ENCODE data around the gene PGA4. TPM values are rescaled to one million over a fixed set of nuclear protein-coding genes. Genes with fewer than 3 reads are reported as not detected.
"Not testable (repeated sequence)": the region's sequence is repeated elsewhere in the genome, so short reads cannot be mapped to it uniquely, and the experiment has no call there.

Gene PGA4
- total and polyA plus RNA-seq, 7 experiments from 2014 or later = 1.9 TPM; not detected in 6

DNA sequence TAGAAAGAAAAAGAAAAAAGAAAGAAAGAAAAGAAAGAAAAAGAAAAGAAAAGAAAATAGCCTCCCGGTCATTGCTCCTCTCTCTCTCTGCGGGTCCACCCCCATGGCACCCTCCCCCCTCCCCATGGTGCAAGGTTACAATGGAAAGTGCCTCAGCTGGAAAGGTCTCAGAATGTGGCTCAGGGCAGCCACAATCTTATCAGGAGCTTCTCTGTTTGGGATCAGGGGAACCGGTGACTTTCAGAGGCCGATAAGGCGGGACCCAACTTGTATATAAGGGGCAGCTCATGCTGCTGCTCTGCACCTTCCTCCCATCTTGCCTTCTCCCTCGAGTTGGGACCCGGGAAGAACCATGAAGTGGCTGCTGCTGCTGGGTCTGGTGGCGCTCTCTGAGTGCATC is 18.7 kb downstream of the PGA4 start, which contains the start of gene PGA5:
PGA5 (plus strand) TSS at position 301 of the 400 bp plus-strand sequence; CDS start at position 353, 52 bp downstream.
- H3K27ac ChIP-seq (ENCODE audit: low read depth, low read length); ATAC-seq; H3K4me1 Mint-ChIP-seq; H3K4me3 Mint-ChIP-seq; H3K4me1 ChIP-seq (ENCODE audit: control insufficient read depth in 2 of 2, insufficient read depth in 2 of 2, low read length in 2 of 2); H3K4me3 ChIP-seq (ENCODE audit: low read length); H3K27ac Mint-ChIP-seq; intact Hi-C loops (cut with micrococcal nuclease); H3K27me3 ChIP-seq (ENCODE audit: control insufficient read depth in 2 of 2, insufficient read depth in 2 of 2, low read length in 2 of 2); H3K9me3 Mint-ChIP-seq; H3K9me3 ChIP-seq (ENCODE audit: control insufficient read depth in 2 of 3, low read length in 3 of 3); H3K27me3 Mint-ChIP-seq; DNase-seq; H3K36me3 Mint-ChIP-seq; POLR2A ChIA-PET; CTCF ChIA-PET; H3K36me3 ChIP-seq (ENCODE audit: control insufficient read depth in 2 of 3, insufficient read depth in 3 of 3, low read length in 3 of 3): not testable (repeated sequence)

DNA sequence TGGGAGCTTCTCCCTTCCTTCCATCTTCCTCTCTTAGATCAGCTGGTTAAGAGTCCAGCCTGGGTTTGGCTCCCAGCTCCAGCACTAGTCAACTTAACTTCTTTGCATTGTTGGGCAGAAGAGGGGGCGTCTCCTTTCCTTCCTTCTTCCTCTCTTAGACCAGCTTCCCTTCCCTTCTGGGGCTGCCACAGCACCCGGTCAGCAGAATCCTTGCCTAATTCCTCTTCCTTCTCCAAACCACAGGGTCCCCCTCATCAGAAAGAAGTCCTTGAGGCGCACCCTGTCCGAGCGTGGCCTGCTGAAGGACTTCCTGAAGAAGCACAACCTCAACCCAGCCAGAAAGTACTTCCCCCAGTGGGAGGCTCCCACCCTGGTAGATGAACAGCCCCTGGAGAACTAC is 19.4 kb downstream of the PGA4 start:
- H3K4me3 ChIP-seq (ENCODE audit: low read length); H3K27me3 ChIP-seq (ENCODE audit: control insufficient read depth in 2 of 2, insufficient read depth in 2 of 2, low read length in 2 of 2); DNase-seq; POLR2A ChIA-PET; H3K9me3 ChIP-seq (ENCODE audit: control insufficient read depth in 2 of 3, low read length in 3 of 3); H3K4me3 Mint-ChIP-seq; H3K27ac Mint-ChIP-seq; H3K9me3 Mint-ChIP-seq; CTCF ChIA-PET; H3K27ac ChIP-seq (ENCODE audit: low read depth, low read length); H3K36me3 Mint-ChIP-seq; H3K4me1 ChIP-seq (ENCODE audit: control insufficient read depth in 2 of 2, insufficient read depth in 2 of 2, low read length in 2 of 2); intact Hi-C loops (cut with micrococcal nuclease); H3K4me1 Mint-ChIP-seq; H3K27me3 Mint-ChIP-seq; H3K36me3 ChIP-seq (ENCODE audit: control insufficient read depth in 2 of 3, insufficient read depth in 3 of 3, low read length in 3 of 3): not testable (repeated sequence)
- ATAC-seq = peak; percentile 57

DNA sequence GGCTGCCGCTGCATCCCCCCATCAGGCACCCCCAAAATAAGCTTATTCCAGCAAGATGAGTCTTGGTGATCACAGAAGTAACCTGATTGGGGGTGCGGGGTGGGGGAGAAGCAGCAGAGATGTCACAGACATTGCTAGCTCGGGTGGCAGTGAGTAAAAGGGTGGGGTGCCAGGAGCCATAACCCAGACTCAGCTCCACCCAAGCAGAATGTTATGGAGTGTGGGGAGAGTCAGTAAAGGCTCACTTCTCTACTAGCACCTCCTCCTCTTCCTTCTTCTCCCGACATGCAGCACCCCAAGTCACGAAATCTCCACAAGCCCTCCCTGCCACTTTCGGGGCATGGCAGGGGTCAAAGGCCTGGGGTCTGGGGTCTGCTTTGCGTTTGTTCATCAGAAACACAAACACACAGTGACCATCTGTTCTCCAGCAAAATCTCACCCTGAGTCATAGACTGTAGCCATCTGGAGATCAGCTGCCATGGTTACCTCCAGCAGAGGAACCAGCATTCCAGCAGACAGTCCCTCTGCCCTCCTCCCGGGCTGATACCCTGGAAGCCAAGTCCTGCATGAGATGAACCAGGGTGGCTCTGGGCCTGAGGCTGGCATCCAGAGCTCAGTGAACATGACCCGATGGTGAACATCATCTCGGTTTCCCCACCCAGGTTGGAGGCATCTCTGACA is 23.3 kb downstream of the PGA4 start:
- H3K27me3 ChIP-seq (ENCODE audit: control insufficient read depth in 2 of 2, insufficient read depth in 2 of 2, low read length in 2 of 2); H3K4me3 ChIP-seq (ENCODE audit: low read length); H3K27me3 Mint-ChIP-seq; H3K9me3 Mint-ChIP-seq; H3K36me3 Mint-ChIP-seq; H3K36me3 ChIP-seq (ENCODE audit: control insufficient read depth in 2 of 3, insufficient read depth in 3 of 3, low read length in 3 of 3); H3K4me3 Mint-ChIP-seq; CTCF ChIA-PET; DNase-seq; H3K27ac ChIP-seq (ENCODE audit: low read depth, low read length); H3K4me1 ChIP-seq (ENCODE audit: control insufficient read depth in 2 of 2, insufficient read depth in 2 of 2, low read length in 2 of 2); ATAC-seq; H3K4me1 Mint-ChIP-seq; H3K9me3 ChIP-seq (ENCODE audit: control insufficient read depth in 2 of 3, low read length in 3 of 3); POLR2A ChIA-PET; intact Hi-C loops (cut with micrococcal nuclease); H3K27ac Mint-ChIP-seq: not testable (repeated sequence)

DNA sequence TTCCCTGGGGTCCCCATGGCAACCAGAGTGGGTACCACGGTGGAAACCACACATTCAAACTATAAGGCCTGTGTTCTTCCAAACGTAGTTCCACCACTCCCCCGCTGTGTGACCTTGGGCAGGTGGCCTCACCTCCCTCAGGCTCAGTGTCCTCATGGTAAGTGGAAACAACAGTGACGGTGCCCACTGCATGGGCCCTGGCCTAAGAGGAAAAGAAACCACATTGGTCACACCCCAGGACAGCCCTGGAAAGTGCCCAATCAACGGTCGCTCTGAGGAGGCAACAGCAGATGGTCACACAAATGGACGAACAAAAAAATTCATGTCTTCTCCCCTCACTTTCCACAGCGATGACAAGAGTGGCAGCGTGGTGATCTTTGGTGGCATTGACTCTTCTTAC is 25.9 kb downstream of the PGA4 start:
- H3K27ac ChIP-seq (ENCODE audit: low read depth, low read length); H3K27me3 ChIP-seq (ENCODE audit: control insufficient read depth in 2 of 2, insufficient read depth in 2 of 2, low read length in 2 of 2); DNase-seq; H3K27me3 Mint-ChIP-seq; H3K36me3 ChIP-seq (ENCODE audit: control insufficient read depth in 2 of 3, insufficient read depth in 3 of 3, low read length in 3 of 3); H3K4me1 Mint-ChIP-seq; H3K4me3 Mint-ChIP-seq; intact Hi-C loops (cut with micrococcal nuclease); POLR2A ChIA-PET; H3K4me1 ChIP-seq (ENCODE audit: control insufficient read depth in 2 of 2, insufficient read depth in 2 of 2, low read length in 2 of 2); ATAC-seq; CTCF ChIA-PET; H3K9me3 Mint-ChIP-seq; H3K9me3 ChIP-seq (ENCODE audit: control insufficient read depth in 2 of 3, low read length in 3 of 3); H3K4me3 ChIP-seq (ENCODE audit: low read length); H3K27ac Mint-ChIP-seq; H3K36me3 Mint-ChIP-seq: not testable (repeated sequence)

DNA sequence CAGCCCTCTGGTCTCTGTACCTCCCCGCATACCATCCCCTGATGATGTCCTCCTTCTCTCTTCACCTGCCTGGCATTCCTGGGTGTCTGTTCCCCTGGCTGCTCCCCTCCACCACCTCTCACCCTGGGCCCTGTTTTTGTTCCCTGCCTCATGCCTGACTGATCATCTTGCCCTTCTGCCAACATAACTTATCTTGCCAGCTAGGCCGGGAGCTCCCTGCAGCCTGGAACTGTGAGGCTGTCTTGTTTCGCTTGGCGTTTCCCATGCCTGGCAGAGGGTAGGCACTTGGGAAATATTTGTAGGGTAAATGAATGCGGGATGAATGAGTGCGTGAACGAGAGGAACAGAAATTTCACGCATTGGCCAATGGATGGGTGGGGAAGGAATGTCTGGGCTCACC is 27.1 kb downstream of the PGA4 start:
- POLR2A ChIA-PET; H3K9me3 Mint-ChIP-seq; ATAC-seq; H3K4me3 Mint-ChIP-seq; intact Hi-C loops (cut with micrococcal nuclease); H3K27me3 Mint-ChIP-seq; H3K4me3 ChIP-seq (ENCODE audit: low read length); H3K27ac ChIP-seq (ENCODE audit: low read depth, low read length); H3K9me3 ChIP-seq (ENCODE audit: control insufficient read depth in 2 of 3, low read length in 3 of 3); H3K27me3 ChIP-seq (ENCODE audit: control insufficient read depth in 2 of 2, insufficient read depth in 2 of 2, low read length in 2 of 2); H3K36me3 ChIP-seq (ENCODE audit: control insufficient read depth in 2 of 3, insufficient read depth in 3 of 3, low read length in 3 of 3); H3K4me1 Mint-ChIP-seq; DNase-seq; H3K4me1 ChIP-seq (ENCODE audit: control insufficient read depth in 2 of 2, insufficient read depth in 2 of 2, low read length in 2 of 2); H3K36me3 Mint-ChIP-seq; H3K27ac Mint-ChIP-seq: not testable (repeated sequence)
- CTCF ChIA-PET = interaction anchor here (0.6 kb wide), 1 partner anchor 115 kb away, joined by 3 read pairs; no protein-coding TSS in a partner anchor

DNA sequence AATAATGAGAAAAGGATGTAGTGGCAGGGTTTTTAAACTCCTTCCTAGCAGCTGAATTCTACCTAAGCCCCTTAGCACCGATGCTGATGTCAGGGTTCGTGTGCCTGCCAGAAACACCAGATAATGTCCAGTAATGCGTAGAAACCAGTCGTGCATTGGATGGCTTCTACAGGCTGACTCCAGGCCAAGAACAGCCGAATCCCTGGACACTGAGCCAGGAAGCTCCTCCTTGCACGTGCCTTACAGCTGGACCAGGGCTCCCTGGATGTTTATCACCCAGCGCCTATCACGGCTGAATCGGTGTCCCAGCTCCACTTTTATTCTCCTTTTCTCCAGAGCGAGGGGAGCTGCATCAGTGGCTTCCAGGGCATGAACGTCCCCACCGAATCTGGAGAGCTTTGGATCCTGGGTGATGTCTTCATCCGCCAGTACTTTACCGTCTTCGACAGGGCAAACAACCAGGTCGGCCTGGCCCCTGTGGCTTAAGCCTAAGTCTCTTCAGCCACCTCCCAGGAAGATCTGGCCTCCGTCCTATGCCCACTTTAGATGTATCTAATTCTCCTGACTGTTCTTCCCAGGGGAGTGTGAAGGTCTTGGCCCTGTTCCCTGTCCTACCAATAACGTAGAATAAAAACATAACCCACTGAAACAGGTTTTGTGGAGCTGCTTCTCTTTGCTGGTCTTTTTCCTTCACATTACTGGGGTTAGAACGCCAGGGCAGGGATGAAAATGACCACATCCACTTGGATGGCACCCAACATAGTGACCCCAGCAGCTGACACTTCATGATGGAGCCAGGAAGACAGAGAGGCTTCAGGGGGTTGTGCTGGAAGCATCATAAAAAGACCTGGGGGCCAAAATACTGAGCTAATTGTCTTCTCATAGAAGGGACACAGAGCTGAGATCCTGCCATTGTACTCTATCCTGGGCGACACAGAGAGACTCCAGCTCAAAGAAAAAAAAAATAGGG is 28.9 kb downstream of the PGA4 start:
- H3K36me3 Mint-ChIP-seq; H3K4me3 ChIP-seq (ENCODE audit: low read length); intact Hi-C loops (cut with micrococcal nuclease); H3K9me3 Mint-ChIP-seq; H3K4me3 Mint-ChIP-seq; H3K27me3 ChIP-seq (ENCODE audit: control insufficient read depth in 2 of 2, insufficient read depth in 2 of 2, low read length in 2 of 2); DNase-seq; H3K9me3 ChIP-seq (ENCODE audit: control insufficient read depth in 2 of 3, low read length in 3 of 3); H3K36me3 ChIP-seq (ENCODE audit: control insufficient read depth in 2 of 3, insufficient read depth in 3 of 3, low read length in 3 of 3); H3K27me3 Mint-ChIP-seq; ATAC-seq; H3K4me1 ChIP-seq (ENCODE audit: control insufficient read depth in 2 of 2, insufficient read depth in 2 of 2, low read length in 2 of 2); H3K4me1 Mint-ChIP-seq; H3K27ac Mint-ChIP-seq; POLR2A ChIA-PET; H3K27ac ChIP-seq (ENCODE audit: low read depth, low read length): not testable (repeated sequence)
- CTCF ChIA-PET = interaction anchor here (0.7 kb wide), 1 partner anchor 10 kb away, joined by 3 read pairs; no protein-coding TSS in a partner anchor

DNA sequence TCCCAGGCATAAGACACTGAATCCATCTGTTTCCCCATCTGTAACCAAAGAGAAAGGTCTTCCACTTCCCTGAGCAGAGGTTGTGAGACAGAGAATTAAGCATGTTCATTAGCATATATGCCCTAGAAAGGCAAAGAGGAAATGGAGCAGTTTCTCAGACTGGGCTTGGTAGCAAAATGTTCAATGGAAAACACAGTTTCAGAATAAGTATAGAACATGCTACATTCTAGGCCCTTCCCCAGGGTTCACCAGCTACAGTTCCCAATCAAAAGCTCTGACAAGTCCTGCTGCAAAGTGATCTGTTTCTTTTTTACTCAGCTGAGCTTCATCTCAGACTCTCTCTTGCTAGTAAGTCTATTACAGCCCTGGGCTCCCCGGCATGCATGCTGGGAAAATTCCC is 30.2 kb downstream of the PGA4 start:
- H3K4me1 Mint-ChIP-seq; POLR2A ChIA-PET; intact Hi-C loops (cut with micrococcal nuclease): not testable (repeated sequence)

More for the DNA sequence above, 30.2 kb downstream of the PGA4 start:
- H3K27me3 ChIP-seq (ENCODE audit: control insufficient read depth in 2 of 2, insufficient read depth in 2 of 2, low read length in 2 of 2); H3K36me3 Mint-ChIP-seq; CTCF ChIA-PET; H3K4me3 ChIP-seq (ENCODE audit: low read length); H3K27ac ChIP-seq (ENCODE audit: low read depth, low read length); H3K27me3 Mint-ChIP-seq; H3K36me3 ChIP-seq (ENCODE audit: control insufficient read depth in 2 of 3, insufficient read depth in 3 of 3, low read length in 3 of 3); DNase-seq; H3K9me3 ChIP-seq (ENCODE audit: control insufficient read depth in 2 of 3, low read length in 3 of 3); H3K4me3 Mint-ChIP-seq; H3K9me3 Mint-ChIP-seq; ATAC-seq; H3K4me1 ChIP-seq (ENCODE audit: control insufficient read depth in 2 of 2, insufficient read depth in 2 of 2, low read length in 2 of 2): not testable (repeated sequence)
- H3K27ac Mint-ChIP-seq = peak overlapping the region in 1 of 9 donors; percentile 3
